HG03139 (cell line): ENCODE data around the gene TMEM109.

Source experiments
- ATAC-seq: cut with Tn5 transposase; IDR thresholded peaks from one replicate; pipeline ENCODE4 v1.9.1; 2021; ENCODE audit not compliant: unreplicated experiment

The TMEM109 gene, protein sequence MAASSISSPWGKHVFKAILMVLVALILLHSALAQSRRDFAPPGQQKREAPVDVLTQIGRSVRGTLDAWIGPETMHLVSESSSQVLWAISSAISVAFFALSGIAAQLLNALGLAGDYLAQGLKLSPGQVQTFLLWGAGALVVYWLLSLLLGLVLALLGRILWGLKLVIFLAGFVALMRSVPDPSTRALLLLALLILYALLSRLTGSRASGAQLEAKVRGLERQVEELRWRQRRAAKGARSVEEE

DNA sequence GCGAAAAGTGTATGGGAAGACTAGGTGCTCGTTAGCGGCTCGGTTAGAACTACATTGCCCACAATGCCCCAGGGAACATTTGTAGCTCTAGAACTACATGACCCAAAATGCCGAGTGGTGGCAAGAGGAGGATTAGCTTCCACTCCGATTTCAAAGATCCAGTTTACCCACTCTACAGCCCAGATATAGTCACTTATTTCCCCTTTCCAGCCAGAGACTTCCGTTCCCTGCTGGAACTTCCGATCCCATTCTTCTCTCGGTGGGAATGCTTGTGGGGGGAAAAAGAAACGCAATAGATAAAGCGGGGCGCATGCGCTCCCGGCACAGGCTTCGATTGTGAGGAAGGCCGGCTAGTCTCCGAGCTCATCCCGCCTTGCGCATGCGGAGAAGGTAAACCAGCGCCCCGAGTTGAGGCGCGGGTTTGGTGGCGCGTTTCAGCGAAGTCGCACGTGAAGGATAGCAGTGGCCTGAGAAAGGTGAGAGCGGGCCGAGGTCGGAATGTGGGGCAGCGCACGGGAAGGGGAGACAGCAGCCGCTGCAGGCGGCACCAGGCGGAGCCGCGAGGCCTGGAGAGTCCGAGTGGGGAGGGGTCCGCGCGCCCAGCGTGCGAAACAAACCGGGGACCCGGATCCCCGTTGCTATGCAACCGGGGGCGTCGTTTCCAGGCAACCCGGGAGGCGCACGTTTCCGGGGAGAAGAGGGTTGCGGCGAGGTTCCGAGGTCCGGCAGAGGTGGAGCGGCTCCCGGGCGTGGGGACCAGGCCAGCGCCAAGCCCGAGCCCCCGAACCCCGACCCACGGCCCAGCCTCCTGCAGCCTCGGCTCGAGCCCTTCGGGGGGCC lies at the start of gene TMEM109:
TSS of gene TMEM109 (plus strand) at position 366 of the 840 bp plus-strand sequence. CDS start 5,536 bp downstream, outside the sequence.
- peak; percentile 35 for ATAC-seq

DNA sequence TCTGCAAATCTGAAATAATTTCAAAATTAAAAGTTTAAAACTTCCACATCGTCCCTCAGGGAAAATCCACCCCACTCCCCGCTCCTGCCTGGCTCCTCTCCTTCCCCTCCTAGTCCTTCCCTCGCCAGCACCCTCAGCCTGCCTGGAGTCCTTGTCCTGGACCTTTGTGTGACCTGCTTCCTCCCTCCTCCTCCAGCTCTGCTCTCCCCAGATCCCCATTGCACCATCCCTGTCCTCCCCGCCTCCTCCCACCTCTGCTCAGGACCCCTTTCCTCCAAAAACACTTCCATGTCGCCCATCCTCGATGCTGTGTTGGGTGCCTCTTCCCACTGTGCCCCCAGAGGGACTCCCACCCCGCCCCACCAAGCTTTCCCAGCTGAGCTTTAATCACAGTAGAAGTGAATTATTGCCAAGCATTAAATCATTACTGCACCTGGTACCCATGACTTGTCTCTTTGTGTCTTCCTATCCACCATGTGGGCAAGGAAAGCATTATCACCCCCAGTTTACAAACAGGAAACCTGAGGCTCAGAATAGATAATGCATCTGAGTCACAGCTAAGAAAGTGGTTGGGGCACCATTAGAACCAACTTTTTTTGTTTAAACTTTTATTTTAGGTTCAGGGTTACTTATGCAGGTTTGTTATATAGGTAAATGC lies 49.0 kb upstream of the TMEM109 start:
- ATAC-seq, result no peak

DNA sequence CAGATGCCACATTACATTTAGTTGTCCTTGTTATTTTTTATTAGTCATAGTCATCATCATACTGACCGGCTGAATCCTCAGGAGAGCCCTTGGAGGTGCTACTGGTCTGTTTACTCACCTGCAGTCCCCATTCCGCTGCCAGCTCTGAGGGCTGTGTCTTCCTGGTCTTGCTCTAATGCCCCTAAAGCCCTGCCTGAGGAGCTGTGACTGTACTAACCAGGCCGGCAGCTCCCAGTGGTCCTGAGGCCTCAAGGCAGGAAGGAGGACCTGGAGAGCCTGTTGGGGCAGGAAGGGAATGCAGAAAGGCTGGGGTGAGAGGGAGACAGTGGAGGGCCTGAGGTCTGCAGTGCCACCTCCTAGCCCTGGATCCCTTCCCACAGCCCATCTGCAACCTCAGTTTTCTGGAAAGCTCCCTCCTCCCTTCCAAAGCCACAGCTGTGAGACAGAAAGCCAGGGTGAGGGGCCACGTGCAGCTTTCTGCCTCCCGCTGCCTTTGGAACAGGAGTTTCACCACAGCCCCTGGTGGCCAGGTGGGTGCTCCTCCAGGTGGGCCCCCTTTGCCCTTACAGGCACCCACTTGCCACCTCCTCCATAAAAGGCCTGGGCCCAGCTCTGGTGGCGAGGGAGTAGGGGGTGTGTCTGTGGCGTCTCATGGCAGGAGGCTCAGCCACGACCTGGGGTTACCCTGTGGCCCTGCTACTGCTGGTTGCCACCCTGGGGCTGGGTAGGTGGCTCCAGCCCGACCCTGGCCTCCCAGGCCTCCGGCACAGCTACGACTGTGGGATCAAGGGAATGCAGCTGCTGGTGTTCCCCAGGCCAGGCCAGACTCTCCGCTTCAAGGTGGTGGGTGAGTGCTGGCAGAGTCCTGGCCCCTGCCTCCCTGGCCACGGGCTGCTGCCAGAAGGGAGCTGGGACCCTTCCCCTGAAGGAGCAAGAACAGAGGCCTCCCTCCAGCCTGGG lies 46.8 kb upstream of the TMEM109 start, which contains the start of gene ZP1:
TSS of gene ZP1 (plus strand) at position 632 of the 960 bp plus-strand sequence. CDS start at position 652, 20 bp downstream.
- ATAC-seq, result no peak

DNA sequence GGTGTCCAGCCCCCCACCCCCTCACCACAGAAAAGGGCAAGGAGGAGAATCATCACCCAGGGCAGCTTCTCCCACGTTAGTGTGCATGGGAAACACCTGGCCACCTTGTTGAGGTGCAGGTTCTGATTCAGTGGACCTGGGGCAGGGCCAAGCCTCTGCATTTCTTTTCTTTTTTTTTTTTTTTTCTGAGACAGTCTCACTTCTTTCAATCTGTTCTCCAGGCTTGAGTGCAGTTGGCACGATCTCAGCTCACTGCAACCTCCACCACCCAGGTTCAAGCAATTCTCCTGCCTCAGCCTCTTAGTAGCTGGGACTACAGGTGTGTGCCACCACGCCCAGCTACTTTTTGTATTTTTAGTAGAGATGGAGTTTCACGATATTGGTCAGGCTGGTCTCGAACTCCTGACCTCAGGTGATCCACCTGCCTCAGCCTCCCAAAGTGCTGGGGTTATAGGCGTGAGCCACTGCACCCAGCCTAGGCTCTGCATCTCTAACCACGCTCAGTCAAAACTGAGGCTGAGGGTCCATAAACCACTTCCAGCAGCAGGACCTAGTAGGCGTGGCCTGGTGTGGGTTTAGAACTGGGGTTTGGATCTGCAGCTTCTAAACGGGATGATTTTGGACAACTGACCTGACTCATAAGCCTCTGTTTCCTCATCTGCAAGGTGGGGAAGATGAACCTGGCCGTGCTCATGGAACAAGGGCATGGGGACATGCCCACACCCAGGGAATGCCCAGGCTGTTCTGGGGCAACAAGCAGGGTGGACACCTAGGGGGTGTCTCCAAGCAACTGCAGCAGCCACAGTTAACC lies 45.9 kb upstream of the TMEM109 start:
- no peak for ATAC-seq

- ATAC-seq, result no peak
These were observed 45.1 kb upstream of the TMEM109 start for GRCh38 chr11:60868682-60869450.

DNA sequence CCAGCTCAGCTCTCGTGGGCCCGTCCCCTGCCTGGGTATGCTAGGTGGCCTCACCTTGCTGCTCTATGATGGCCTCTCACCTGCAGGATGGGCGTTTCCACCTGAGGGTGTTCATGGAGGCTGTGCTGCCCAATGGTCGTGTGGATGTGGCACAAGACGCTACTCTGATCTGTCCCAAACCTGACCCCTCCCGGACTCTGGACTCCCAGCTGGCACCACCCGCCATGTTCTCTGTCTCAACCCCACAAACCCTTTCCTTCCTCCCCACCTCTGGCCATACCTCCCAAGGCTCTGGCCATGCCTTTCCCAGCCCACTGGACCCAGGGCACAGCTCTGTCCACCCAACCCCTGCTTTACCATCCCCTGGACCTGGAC lies 44.5 kb upstream of the TMEM109 start:
- ATAC-seq, result no peak

- ATAC-seq, result no peak
These were observed 43.7 kb upstream of the TMEM109 start for GRCh38 chr11:60870276-60870675.

GRCh38 chr11:60870733-60871377 lies 43.1 kb upstream of the TMEM109 start:
- ATAC-seq, result no peak

DNA sequence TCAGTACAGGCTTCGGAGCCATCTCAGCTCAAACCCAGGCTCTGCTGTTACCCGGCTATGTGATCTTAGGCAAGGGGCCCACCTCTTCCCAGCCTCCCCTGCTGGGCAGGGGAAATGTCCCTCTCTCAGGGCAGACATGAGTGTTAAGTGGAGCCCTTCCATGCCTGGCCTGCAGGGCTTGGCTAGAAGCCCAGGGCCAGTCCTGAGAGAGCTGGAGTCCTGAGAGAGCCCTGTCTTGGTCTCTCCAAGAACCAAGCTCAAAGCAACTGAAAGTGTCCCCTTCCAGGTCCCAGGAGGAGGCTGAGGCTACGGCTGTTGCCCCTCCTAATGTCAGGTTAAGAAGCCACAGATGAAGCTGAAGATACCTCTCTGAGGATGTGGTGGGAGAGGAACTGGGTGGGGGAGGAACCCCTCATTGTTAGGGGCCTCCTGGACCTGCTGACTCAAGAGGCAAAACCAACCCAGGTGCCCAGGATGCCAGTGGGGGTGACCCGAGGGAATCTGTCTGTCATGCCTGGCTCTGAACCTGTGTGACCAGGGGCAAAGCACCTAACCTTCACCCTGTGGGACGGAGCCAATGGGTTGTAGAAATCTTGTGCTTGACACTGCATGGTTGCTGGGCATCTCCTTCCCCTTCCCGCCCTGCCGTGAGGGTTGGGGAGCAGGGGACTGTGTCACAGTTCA lies 42.4 kb upstream of the TMEM109 start:
- no peak for ATAC-seq

DNA sequence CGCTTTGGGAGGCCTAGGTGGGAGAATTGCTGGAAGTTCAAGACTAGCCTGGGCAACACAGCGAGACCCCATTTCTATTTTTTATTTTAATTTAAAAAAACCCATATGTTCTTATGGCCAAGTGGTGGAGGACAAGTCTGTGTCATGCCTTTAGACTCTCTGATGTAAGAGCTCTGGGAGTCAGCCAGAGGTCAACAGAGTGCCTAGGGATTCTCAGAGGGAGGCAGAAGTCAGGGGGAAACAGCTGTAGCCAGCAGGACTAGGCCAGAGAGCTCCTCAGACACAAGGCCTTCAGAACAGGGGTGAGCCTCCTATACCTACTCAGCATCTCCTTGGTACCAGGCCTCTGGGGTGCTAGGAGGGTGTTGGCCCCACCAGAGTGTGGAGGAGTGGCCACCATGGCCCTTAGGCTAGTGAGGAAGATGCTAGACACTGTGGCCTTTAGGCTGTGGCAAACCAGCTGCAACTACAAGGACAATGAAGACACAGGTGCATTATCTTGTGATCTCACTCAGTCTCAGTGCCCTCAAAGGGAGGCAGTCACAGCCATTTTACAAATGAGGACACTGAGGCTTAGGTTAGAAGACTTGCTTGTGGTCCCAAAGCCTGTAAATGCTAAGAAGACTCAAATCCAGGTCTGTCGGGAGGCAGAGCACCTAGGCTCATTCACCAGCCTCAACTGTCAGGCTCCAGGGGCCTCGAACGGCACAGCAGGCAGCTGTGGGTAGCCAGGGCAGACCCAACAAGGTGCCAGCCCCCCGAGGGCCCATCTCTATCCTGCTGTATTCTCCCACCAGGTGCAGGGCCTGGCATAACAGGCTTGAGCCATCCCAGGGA lies 41.6 kb upstream of the TMEM109 start:
- no peak for ATAC-seq

- no peak for ATAC-seq
These were observed 40.9 kb upstream of the TMEM109 start for GRCh38 chr11:60872961-60873524.

DNA sequence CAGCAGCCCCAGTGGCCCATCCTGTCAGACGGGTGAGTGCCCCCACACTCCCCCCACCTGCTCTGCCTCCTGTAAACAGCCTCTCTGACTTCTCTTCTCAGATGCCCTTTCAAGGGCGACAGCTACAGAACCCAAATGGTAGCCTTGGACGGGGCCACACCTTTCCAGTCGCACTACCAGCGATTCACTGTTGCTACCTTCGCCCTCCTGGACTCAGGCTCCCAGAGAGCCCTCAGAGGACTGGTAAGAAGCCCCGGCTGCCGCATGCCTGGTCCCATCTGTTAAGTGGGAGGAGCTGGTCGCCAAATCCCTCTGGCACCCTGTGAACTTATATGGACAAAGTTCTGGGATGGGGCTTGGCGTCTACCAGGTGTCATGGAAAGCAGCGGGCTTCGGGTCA lies 40.4 kb upstream of the TMEM109 start:
- ATAC-seq, result no peak

GRCh38 chr11:60874421-60875365 lies 39.3 kb upstream of the TMEM109 start:
- no peak for ATAC-seq

- no peak for ATAC-seq
These were observed 38.4 kb upstream of the TMEM109 start for GRCh38 chr11:60875366-60876167.

DNA sequence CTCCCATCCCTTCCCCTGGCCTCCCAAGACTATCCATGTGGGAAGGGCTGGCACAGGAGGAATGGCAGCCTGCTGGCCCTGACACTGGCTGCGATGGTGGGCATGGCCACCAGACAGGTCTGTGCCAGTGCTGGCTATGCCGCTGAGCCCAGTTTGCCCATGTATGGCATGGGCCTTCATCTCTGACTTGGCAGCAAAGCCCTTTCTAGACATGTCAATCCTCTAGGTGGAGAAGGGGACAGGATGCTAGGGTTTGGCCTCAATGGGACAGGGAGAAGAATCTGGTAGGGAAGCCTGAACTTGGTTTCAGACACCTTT lies 37.8 kb upstream of the TMEM109 start:
- ATAC-seq, result no peak
